ENCODE data around the gene KCTD18. TPM values are rescaled to one million over a fixed set of nuclear protein-coding genes. Genes with fewer than 3 reads are reported as not detected.

KCTD18 gene
- total RNA-seq (ENCODE audit: unreplicated experiment) = 4.7 TPM
- long read RNA-seq, partial matches to known transcripts = 1 of 3 reads
- long read RNA-seq, other reads (novel, unspliced or antisense) = 1 of 3 reads

- no peaks in the 10 kb centered on the region for H3K36me3 Mint-ChIP-seq (ENCODE audit: unreplicated experiment)
- H3K9me3 Mint-ChIP-seq (ENCODE audit: unreplicated experiment) = peaks cover 2% of the 10 kb centered on the region
- peak within 1 kb of the TSS; percentile 65 for H3K27ac Mint-ChIP-seq (ENCODE audit: unreplicated experiment)
- H3K4me1 Mint-ChIP-seq (ENCODE audit: low read depth, unreplicated experiment) = no peaks in the 10 kb centered on the region
- peak within 1 kb of the TSS; percentile 91 for H3K4me3 Mint-ChIP-seq (ENCODE audit: unreplicated experiment)
- no peaks in the 10 kb centered on the region for H3K27me3 Mint-ChIP-seq (ENCODE audit: unreplicated experiment)
- peak; percentile 66 for TF ChIP-seq CTCF (IDR thresholded peaks at IDR 0.05; ENCODE audit: partially characterized antibody, unreplicated experiment)
- peak; percentile 94 for DNase-seq
Measured at GRCh38 chr2:200509612-200510433, at the start of gene KCTD18. TSS of gene KCTD18 (minus strand) at chr2:200510068. CDS start at chr2:200507016, 3,052 bp downstream.

- Mint-ChIP-seq H3K27ac (ENCODE audit: unreplicated experiment) (no peak overlapping the region), H3K9me3 (ENCODE audit: unreplicated experiment) (no peaks in the 10 kb centered on the region), H3K36me3 (ENCODE audit: unreplicated experiment) (no peaks in the 10 kb centered on the region), H3K27me3 (ENCODE audit: unreplicated experiment) (no peaks in the 10 kb centered on the region), H3K4me1 (ENCODE audit: low read depth, unreplicated experiment) (no peaks in the 10 kb centered on the region), H3K4me3 (ENCODE audit: unreplicated experiment) (no peak overlapping the region)
- TF ChIP-seq CTCF (IDR thresholded peaks at IDR 0.05; ENCODE audit: partially characterized antibody, unreplicated experiment) = no peak
- DNase-seq = no peak
Measured at GRCh38 chr2:200540793-200541192, 30.9 kb upstream of the KCTD18 start.

GRCh38 chr2:200538139-200538538, 28.3 kb upstream of the KCTD18 start:
- H3K27me3 Mint-ChIP-seq (ENCODE audit: unreplicated experiment) = no peaks in the 10 kb centered on the region
- DNase-seq = no peak
- H3K27ac Mint-ChIP-seq (ENCODE audit: unreplicated experiment) = no peak overlapping the region
- no peaks in the 10 kb centered on the region for H3K4me1 Mint-ChIP-seq (ENCODE audit: low read depth, unreplicated experiment)
- no peaks in the 10 kb centered on the region for H3K9me3 Mint-ChIP-seq (ENCODE audit: unreplicated experiment)
- TF ChIP-seq CTCF (IDR thresholded peaks at IDR 0.05; ENCODE audit: partially characterized antibody, unreplicated experiment) = no peak
- H3K4me3 Mint-ChIP-seq (ENCODE audit: unreplicated experiment) = no peak overlapping the region
- H3K36me3 Mint-ChIP-seq (ENCODE audit: unreplicated experiment) = no peaks in the 10 kb centered on the region

GRCh38 chr2:200534572-200534971, 24.7 kb upstream of the KCTD18 start:
- Mint-ChIP-seq H3K9me3 (ENCODE audit: unreplicated experiment) (no peaks in the 10 kb centered on the region), H3K36me3 (ENCODE audit: unreplicated experiment) (no peaks in the 10 kb centered on the region), H3K27me3 (ENCODE audit: unreplicated experiment) (no peaks in the 10 kb centered on the region), H3K4me3 (ENCODE audit: unreplicated experiment) (no peak overlapping the region), H3K4me1 (ENCODE audit: low read depth, unreplicated experiment) (no peaks in the 10 kb centered on the region), H3K27ac (ENCODE audit: unreplicated experiment) (no peak overlapping the region)
- no peak for TF ChIP-seq CTCF (IDR thresholded peaks at IDR 0.05; ENCODE audit: partially characterized antibody, unreplicated experiment)
- DNase-seq = no peak

GRCh38 chr2:200533754-200534153, 23.9 kb upstream of the KCTD18 start:
- no peaks in the 10 kb centered on the region for H3K27me3 Mint-ChIP-seq (ENCODE audit: unreplicated experiment)

More at GRCh38 chr2:200533754-200534153, 23.9 kb upstream of the KCTD18 start:
- Mint-ChIP-seq H3K27ac (ENCODE audit: unreplicated experiment) (no peak overlapping the region), H3K36me3 (ENCODE audit: unreplicated experiment) (no peaks in the 10 kb centered on the region), H3K4me3 (ENCODE audit: unreplicated experiment) (no peak overlapping the region), H3K9me3 (ENCODE audit: unreplicated experiment) (no peaks in the 10 kb centered on the region), H3K4me1 (ENCODE audit: low read depth, unreplicated experiment) (no peaks in the 10 kb centered on the region)
- TF ChIP-seq CTCF (IDR thresholded peaks at IDR 0.05; ENCODE audit: partially characterized antibody, unreplicated experiment) = no peak
- DNase-seq = no peak

Data from glutamatergic neuron (in vitro differentiated cells).